ENCODE results near the gene FBXW11. TPM values are rescaled to one million over a fixed set of nuclear protein-coding genes. Genes with fewer than 3 reads are reported as not detected.

FBXW11 gene
- total and polyA plus RNA-seq, 2 donors (not counting 1 experiment from before 2014, with no cell fraction given): 19.7 to 62.4 TPM

GRCh38 chr5:171813813-171814490 lies 192.5 kb downstream of the FBXW11 start:
- Histone ChIP-seq H3K9ac (ENCODE audit: low read length) (no peak overlapping the region), H3K4me3 (ENCODE audit: control extremely low read depth in 1 of 5, extremely low read depth in 1 of 5, insufficient read depth in 1 of 5, low read depth in 2 of 5, low read length in 4 of 5) (no peak overlapping the region), H3K27ac (ENCODE audit: low read length in 2 of 2) (no peak overlapping the region), H3K79me2 (ENCODE audit: control insufficient read depth, insufficient read depth, low read length) (no peaks in the 10 kb centered on the region), H2AFZ (ENCODE audit: insufficient read depth, low read depth, low read length, poor library complexity, severe bottlenecking) (no peak overlapping the region), H4K20me1 (ENCODE audit: control insufficient read depth, insufficient read depth, low read length, poor library complexity, severe bottlenecking) (no peaks in the 10 kb centered on the region), H3K27me3 (replicated peaks in 1 of 4; ENCODE audit: control extremely low read depth in 1 of 4, control insufficient read depth in 3 of 4, insufficient read depth in 4 of 4, low read length in 3 of 4) (no peaks in the 10 kb centered on the region), H3K4me2 (replicated peaks; ENCODE audit: low read depth, low read length, poor library complexity, severe bottlenecking) (no peak overlapping the region), H3K4me1 (ENCODE audit: control insufficient read depth in 2 of 2, insufficient read depth in 2 of 2, low read length in 2 of 2) (no peaks in the 10 kb centered on the region), H3K9me3 (ENCODE audit: control extremely low read depth in 1 of 3, control insufficient read depth in 2 of 3, insufficient read depth in 1 of 3, low read length in 2 of 3) (peaks cover 0 to 18% (median 0%) of the 10 kb centered on the region in 3 donors), H3K36me3 (replicated peaks in 1 of 2; ENCODE audit: control extremely low read depth in 1 of 2, control insufficient read depth in 1 of 2, extremely low read depth in 1 of 2, insufficient read depth in 2 of 2, low read length in 1 of 2) (no peaks in the 10 kb centered on the region)
- no peak overlapping the region for H3K4me3 Mint-ChIP-seq
- ATAC-seq (ENCODE audit: low read depth): no peak
- TF ChIP-seq CTCF (IDR thresholded peaks at IDR 0.05): no peak
- TF ChIP-seq EZH2 (IDR thresholded peaks at IDR 0.05; ENCODE audit: borderline replicate concordance, insufficient read depth, low read depth, low read length, poor library complexity, severe bottlenecking): no peak
- H3K27me3 Mint-ChIP-seq: peaks cover 13% of the 10 kb centered on the region
- intact Hi-C loops (cut with micrococcal nuclease): no loop called here
- H3K27ac Mint-ChIP-seq: no peak overlapping the region
- ChIA-PET CTCF (no interaction called here), POLR2A (no interaction called here)
- H3K4me1 Mint-ChIP-seq: no peaks in the 10 kb centered on the region
- DNase-seq: no peak
- WGBS (ENCODE audit: insufficient coverage): no CpG with 5 or more reads among the region's 7 CpGs
- H3K9me3 Mint-ChIP-seq (ENCODE audit: insufficient read depth): no peaks in the 10 kb centered on the region

GRCh38 chr5:171813270-171813669 lies 193.2 kb downstream of the FBXW11 start:
- Histone ChIP-seq H3K4me3 (ENCODE audit: control extremely low read depth in 1 of 5, extremely low read depth in 1 of 5, insufficient read depth in 1 of 5, low read depth in 2 of 5, low read length in 4 of 5) (no peak overlapping the region), H3K27ac (ENCODE audit: low read length in 2 of 2) (no peak overlapping the region), H4K20me1 (ENCODE audit: control insufficient read depth, insufficient read depth, low read length, poor library complexity, severe bottlenecking) (no peaks in the 10 kb centered on the region), H3K36me3 (replicated peaks in 1 of 2; ENCODE audit: control extremely low read depth in 1 of 2, control insufficient read depth in 1 of 2, extremely low read depth in 1 of 2, insufficient read depth in 2 of 2, low read length in 1 of 2) (no peaks in the 10 kb centered on the region), H3K79me2 (ENCODE audit: control insufficient read depth, insufficient read depth, low read length) (no peaks in the 10 kb centered on the region), H3K27me3 (replicated peaks in 1 of 4; ENCODE audit: control extremely low read depth in 1 of 4, control insufficient read depth in 3 of 4, insufficient read depth in 4 of 4, low read length in 3 of 4) (no peaks in the 10 kb centered on the region), H3K4me2 (replicated peaks; ENCODE audit: low read depth, low read length, poor library complexity, severe bottlenecking) (no peak overlapping the region), H3K9ac (ENCODE audit: low read length) (no peak overlapping the region), H2AFZ (ENCODE audit: insufficient read depth, low read depth, low read length, poor library complexity, severe bottlenecking) (no peak overlapping the region), H3K4me1 (ENCODE audit: control insufficient read depth in 2 of 2, insufficient read depth in 2 of 2, low read length in 2 of 2) (no peaks in the 10 kb centered on the region), H3K9me3 (ENCODE audit: control extremely low read depth in 1 of 3, control insufficient read depth in 2 of 3, insufficient read depth in 1 of 3, low read length in 2 of 3) (peaks cover 0 to 18% (median 0%) of the 10 kb centered on the region in 3 donors)
- Mint-ChIP-seq H3K9me3 (ENCODE audit: insufficient read depth) (no peaks in the 10 kb centered on the region), H3K4me3 (no peak overlapping the region), H3K27me3 (peaks cover 14% of the 10 kb centered on the region), H3K27ac (no peak overlapping the region), H3K4me1 (no peaks in the 10 kb centered on the region)
- intact Hi-C loops (cut with micrococcal nuclease): no loop called here
- DNase-seq: no peak
- ATAC-seq (ENCODE audit: low read depth): no peak
- ChIA-PET CTCF (no interaction called here), POLR2A (no interaction called here)
- TF ChIP-seq EZH2 (IDR thresholded peaks at IDR 0.05; ENCODE audit: borderline replicate concordance, insufficient read depth, low read depth, low read length, poor library complexity, severe bottlenecking): no peak
- no peak for TF ChIP-seq CTCF (IDR thresholded peaks at IDR 0.05)
- WGBS (ENCODE audit: insufficient coverage): 93% methylated on average over 3 of the region's 4 CpGs
